Measurements from ENCODE around the gene HBEGF. TPM values are rescaled to one million over a fixed set of nuclear protein-coding genes. Genes with fewer than 3 reads are reported as not detected.

Gene HBEGF
- total RNA-seq, 6 donors from 2014 or later: 10.5 to 65.0 (median 49.5) TPM

- Histone ChIP-seq H3K4me1 (peaks cover 4 to 7% (median 5%) of the 10 kb centered on the region in 4 donors), H3K27ac (no peak overlapping the region), H3K36me3 (no peaks in the 10 kb centered on the region), H3K9me3 (no peaks in the 10 kb centered on the region), H3K4me3 (peak overlapping the region in 3 of 4 donors; percentile 9 to 32 (median 28)), H3K27me3 (no peaks in the 10 kb centered on the region)
- WGBS, 2 donors: 12 to 19% methylated on average over 24 to 28 of the region's 29 CpGs
- ATAC-seq (ENCODE audit: low FRiP score in 2 of 2) (peak; percentile 85 to 86), DNase-seq (peak; percentile 88 to 95)
- TF ChIP-seq POLR2AphosphoS5 (IDR thresholded peaks at IDR 0.05) (no peak), POLR2A (IDR thresholded peaks at IDR 0.05) (no peak), CTCF (IDR thresholded peaks at IDR 0.05) (peak; percentile 91 to 94 (median 92)), EP300 (IDR thresholded peaks at IDR 0.05) (no peak)
Observed at GRCh38 chr5:140362875-140363630, 16.6 kb upstream of the HBEGF start.

GRCh38 chr5:140362311-140362710 is 15.9 kb upstream of the HBEGF start:
- Histone ChIP-seq H3K9me3 (no peaks in the 10 kb centered on the region), H3K27ac (no peak overlapping the region), H3K36me3 (no peaks in the 10 kb centered on the region), H3K4me3 (no peak overlapping the region), H3K4me1 (peaks cover 8 to 14% (median 12%) of the 10 kb centered on the region in 4 donors), H3K27me3 (no peaks in the 10 kb centered on the region)
- TF ChIP-seq POLR2A (IDR thresholded peaks at IDR 0.05): no peak
- no peak for TF ChIP-seq CTCF (IDR thresholded peaks at IDR 0.05)
- no peak for TF ChIP-seq POLR2AphosphoS5 (IDR thresholded peaks at IDR 0.05)
- no peak for TF ChIP-seq EP300 (IDR thresholded peaks at IDR 0.05)
- WGBS, 2 donors: 86 to 96% methylated on average over 8 of the region's 8 CpGs
- ATAC-seq (ENCODE audit: low FRiP score in 2 of 2) (no peak), DNase-seq (peak in 1 of 2 donors; percentile 73)

- no peak overlapping the region for H3K27ac ChIP-seq
- H3K4me3 ChIP-seq: no peak overlapping the region
- WGBS, 2 donors: 91 to 100% methylated on average over 2 of the region's 2 CpGs
- H3K27me3 ChIP-seq: no peaks in the 10 kb centered on the region
- TF ChIP-seq POLR2A (IDR thresholded peaks at IDR 0.05) (no peak), POLR2AphosphoS5 (IDR thresholded peaks at IDR 0.05) (no peak), CTCF (IDR thresholded peaks at IDR 0.05) (no peak), EP300 (IDR thresholded peaks at IDR 0.05) (no peak)
- H3K9me3 ChIP-seq: no peaks in the 10 kb centered on the region
- DNase-seq (no peak), ATAC-seq (ENCODE audit: low FRiP score in 2 of 2) (no peak)
- H3K36me3 ChIP-seq: no peaks in the 10 kb centered on the region
- peaks cover 10 to 18% (median 15%) of the 10 kb centered on the region in 4 donors for H3K4me1 ChIP-seq
Observed at GRCh38 chr5:140361901-140362300, 15.5 kb upstream of the HBEGF start.

GRCh38 chr5:140360681-140361479 is 14.5 kb upstream of the HBEGF start:
- H3K4me3 ChIP-seq: no peak overlapping the region

More at GRCh38 chr5:140360681-140361479, 14.5 kb upstream of the HBEGF start:
- peaks cover 10 to 18% (median 15%) of the 10 kb centered on the region in 4 donors for H3K4me1 ChIP-seq
- no peak for ATAC-seq (ENCODE audit: low FRiP score in 2 of 2)
- no peak for TF ChIP-seq CTCF (IDR thresholded peaks at IDR 0.05)
- 68 to 69% methylated on average over 4 to 7 of the region's 7 CpGs for WGBS, 2 donors
- no peak overlapping the region for H3K27ac ChIP-seq
- no peaks in the 10 kb centered on the region for H3K27me3 ChIP-seq
- H3K9me3 ChIP-seq: no peaks in the 10 kb centered on the region
- DNase-seq: peak in 1 of 2 donors; percentile 58
- H3K36me3 ChIP-seq: no peaks in the 10 kb centered on the region
